Tibial artery (tissue), 4 donors: ENCODE results near the gene METTL15.
"Not testable (repeated sequence)": the region's sequence is repeated elsewhere in the genome, so short reads cannot be mapped to it uniquely, and the experiment has no call there.

Experiments
- DNase-seq, 2 donors: peaks; one replicate each; pipeline ENCODE4 v3.0.0-alpha.2; 2019
- H3K27ac ChIP-seq, 2 donors: fragments of 200-600 bp; sonication (generic) in 1 of 2; 1 replicate in 1 of 2; 2 replicates in 1 of 2; pipeline ENCODE4 v1.5.1; 2018 to 2019; ENCODE audit warnings: mild to moderate bottlenecking in 1 of 2
- H3K27me3 ChIP-seq, 2 donors: fragments of 200-600 bp; sonication (generic) in 1 of 2; one replicate each; pipeline versions ENCODE4 v1.5.1 to v1.6.0; 2016 to 2019
- H3K36me3 ChIP-seq, 3 donors: fragments of 200-600 bp; sonication (generic) in 2 of 3; one replicate each; pipeline ENCODE4 v1.5.1; 2016 to 2019; ENCODE audit warnings: mild to moderate bottlenecking in 2 of 3
- H3K4me1 ChIP-seq, 4 donors: fragments of 200-600 bp; sonication (generic) in 2 of 4; 1 replicate in 3 of 4; 2 replicates in 1 of 4; pipeline ENCODE4 v1.5.1; 2016 to 2019
- H3K4me3 ChIP-seq, 2 donors: fragments of 200-600 bp; sonication (generic) in 1 of 2; 1 replicate in 1 of 2; 2 replicates in 1 of 2; pipeline ENCODE4 v1.5.1; 2018 to 2019; ENCODE audit warnings: mild to moderate bottlenecking in 2 of 2
- H3K9me3 ChIP-seq, 3 donors: fragments of 200-600 bp; sonication (generic) in 1 of 3; one replicate each; pipeline ENCODE4 v1.5.1; 2016 to 2019
- CTCF ChIP-seq, 2 experiments: fragments of 200-600 bp in 1 of 2; fragments of 450-650 bp in 1 of 2; IDR thresholded peaks; one replicate each; pipeline ENCODE4 v1.5.1; 2017 to 2019; ENCODE audit warnings: antibody characterized with exemption in 2 of 2, mild to moderate bottlenecking in 1 of 2, moderate library complexity in 1 of 2
- intact Hi-C: fragments of 100-400 bp; cut with DNase I; formaldehyde crosslinking; loops from one replicate; pipeline ENCODE4 v1.15.0; 2023; ENCODE audit warnings: low total_unique reads

Gene METTL15

GRCh38 chr11:28269586-28269985 is 161.4 kb downstream of the METTL15 start:
- no peak for DNase-seq
- Histone ChIP-seq H3K27me3 (no peaks in the 10 kb centered on the region), H3K4me3 (no peak overlapping the region), H3K9me3 (no peaks in the 10 kb centered on the region), H3K4me1 (no peaks in the 10 kb centered on the region), H3K36me3 (no peaks in the 10 kb centered on the region), H3K27ac (no peak overlapping the region)
- intact Hi-C loops = no loop called here
- TF ChIP-seq CTCF (IDR thresholded peaks at IDR 0.05) = no peak

GRCh38 chr11:28272247-28272646 is 164.1 kb downstream of the METTL15 start:
- DNase-seq, H3K27ac ChIP-seq, H3K9me3 ChIP-seq, H3K36me3 ChIP-seq, H3K27me3 ChIP-seq, H3K4me1 ChIP-seq, H3K4me3 ChIP-seq, intact Hi-C loops: not testable (repeated sequence)

- Histone ChIP-seq H3K27ac (no peak overlapping the region), H3K4me3 (no peak overlapping the region), H3K4me1 (no peaks in the 10 kb centered on the region), H3K27me3 (no peaks in the 10 kb centered on the region), H3K9me3 (no peaks in the 10 kb centered on the region), H3K36me3 (no peaks in the 10 kb centered on the region)
- no peak for TF ChIP-seq CTCF (IDR thresholded peaks at IDR 0.05)
- intact Hi-C loops = no loop called here
- no peak for DNase-seq
These were observed 166.0 kb downstream of the METTL15 start for GRCh38 chr11:28274216-28274615.

- Histone ChIP-seq H3K27ac (no peak overlapping the region), H3K36me3 (no peaks in the 10 kb centered on the region), H3K27me3 (no peaks in the 10 kb centered on the region), H3K9me3 (no peaks in the 10 kb centered on the region), H3K4me3 (no peak overlapping the region), H3K4me1 (no peaks in the 10 kb centered on the region)
- no peak for TF ChIP-seq CTCF (IDR thresholded peaks at IDR 0.05)
- DNase-seq = no peak
- intact Hi-C loops = no loop called here
These were observed 176.0 kb downstream of the METTL15 start for GRCh38 chr11:28284196-28284595.

GRCh38 chr11:28289444-28289843 is 181.3 kb downstream of the METTL15 start:
- TF ChIP-seq CTCF (IDR thresholded peaks at IDR 0.05) = no peak
- Histone ChIP-seq H3K27ac (no peak overlapping the region), H3K27me3 (no peaks in the 10 kb centered on the region), H3K9me3 (no peaks in the 10 kb centered on the region), H3K36me3 (peaks cover 0 to 16% (median 0%) of the 10 kb centered on the region in 3 donors), H3K4me1 (no peaks in the 10 kb centered on the region), H3K4me3 (no peak overlapping the region)
- DNase-seq = no peak
- intact Hi-C loops = no loop called here

GRCh38 chr11:28290995-28291394 is 182.8 kb downstream of the METTL15 start:
- H3K4me3 ChIP-seq, intact Hi-C loops, DNase-seq, H3K27me3 ChIP-seq, H3K27ac ChIP-seq, H3K4me1 ChIP-seq, H3K9me3 ChIP-seq: not testable (repeated sequence)
- peaks cover 0 to 17% (median 0%) of the 10 kb centered on the region in 3 donors for H3K36me3 ChIP-seq

GRCh38 chr11:28296426-28296825 is 188.2 kb downstream of the METTL15 start:
- no peak for TF ChIP-seq CTCF (IDR thresholded peaks at IDR 0.05)
- Histone ChIP-seq H3K36me3 (peaks cover 0 to 11% (median 10%) of the 10 kb centered on the region in 3 donors), H3K27ac (no peak overlapping the region), H3K27me3 (no peaks in the 10 kb centered on the region), H3K4me3 (no peak overlapping the region), H3K4me1 (no peaks in the 10 kb centered on the region), H3K9me3 (no peaks in the 10 kb centered on the region)
- intact Hi-C loops = no loop called here
- no peak for DNase-seq
